Activated CD4-positive, alpha-beta T cell treated with anti-CD3 and anti-CD28 coated beads, Interleukin-10, Interleukin-2, amounts not matched to agents 100 ng/mL and 50 ng/mL, durations not matched to agents 16 hours and 8 hours (primary cell): ENCODE data around the gene NNMT.

ENCODE experiments used
- DNase-seq: peaks from one replicate; pipeline ENCODE4 v3.0.0-alpha.2; 2020

The NNMT gene

DNA sequence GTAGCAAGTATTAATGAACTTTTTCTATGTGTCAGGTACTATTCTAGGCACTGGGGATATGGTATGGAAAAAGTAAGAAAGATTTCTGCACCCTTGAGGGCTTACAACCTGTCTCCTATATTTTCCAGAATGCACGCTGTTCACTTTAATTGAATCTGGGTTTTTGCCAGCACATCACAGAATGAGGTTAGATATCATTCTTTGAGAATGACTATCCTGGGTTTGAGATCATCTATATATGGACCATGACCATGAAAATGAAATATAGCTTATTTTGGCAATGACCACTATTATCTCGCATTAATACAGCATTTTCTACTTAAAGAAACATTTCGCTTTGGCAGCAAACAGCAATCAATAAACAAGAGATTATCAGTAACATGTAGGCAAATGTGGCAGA, 57.2 kb downstream of the NNMT start:
- no peak for DNase-seq

GRCh38 chr11:114354076-114354475, 57.9 kb downstream of the NNMT start:
- DNase-seq, result no peak

GRCh38 chr11:114358716-114359115, 62.5 kb downstream of the NNMT start:
- no peak for DNase-seq

- no peak for DNase-seq
These were observed 63.1 kb downstream of the NNMT start for GRCh38 chr11:114359342-114359741.

- no peak for DNase-seq
These were observed 66.1 kb downstream of the NNMT start for GRCh38 chr11:114362326-114362725.

- no peak for DNase-seq
These were observed 66.8 kb downstream of the NNMT start for GRCh38 chr11:114362958-114363357.
